Ishikawa (cell line): Measurements from ENCODE around the gene DCXR.

Experiments used
- EGR1 ChIP-seq: IDR thresholded peaks from 2 replicates; pipeline ENCODE4 v1.6.1; 2012
- EP300 ChIP-seq: IDR thresholded peaks from 2 replicates; pipeline ENCODE4 v1.6.1; 2012; ENCODE audit warnings: borderline replicate concordance
- RAD21 ChIP-seq: IDR thresholded peaks from 2 replicates; pipeline ENCODE4 v1.6.1; 2012; ENCODE audit warnings: low read depth

DNA sequence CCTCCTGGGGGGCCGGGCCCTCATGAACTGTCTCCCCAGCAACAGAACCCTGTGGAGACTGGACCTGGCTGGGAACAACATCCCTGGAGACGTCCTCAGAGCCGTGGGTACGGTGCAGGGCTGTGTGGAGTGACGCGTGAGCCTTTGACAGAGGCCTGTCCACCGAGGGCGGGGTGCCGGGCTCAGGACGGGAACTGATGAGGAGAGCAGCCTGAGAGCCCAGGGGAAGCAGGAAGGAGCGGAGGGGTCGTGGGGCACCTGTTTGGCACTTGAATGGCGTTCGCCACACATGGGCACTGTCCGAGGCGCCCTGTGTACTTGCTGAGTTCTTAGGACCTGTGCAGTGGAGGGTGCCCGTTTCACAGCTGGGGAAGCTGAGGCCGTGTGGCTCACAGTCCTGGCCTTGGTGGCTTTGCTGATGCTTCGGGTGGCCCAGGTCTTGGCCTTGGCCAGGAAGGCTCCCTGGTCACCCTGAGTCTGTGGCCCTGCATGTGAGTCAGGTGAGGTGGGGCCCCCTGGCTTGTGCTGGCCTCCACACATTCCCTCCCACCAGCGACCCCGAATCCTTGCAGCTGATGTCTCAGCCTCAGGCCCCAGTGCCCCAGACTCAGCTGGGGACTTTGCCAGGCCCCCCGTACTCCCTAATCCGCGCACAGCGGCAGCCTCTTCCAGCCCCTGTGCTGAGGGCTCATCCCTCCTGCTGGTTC, 11.9 kb downstream of the DCXR start:
- TF ChIP-seq EGR1 (no peak), EP300 (no peak), RAD21 (no peak)
